Neural cell (in vitro differentiated cells): ENCODE results near the gene TRIM56. TPM values are rescaled to one million over a fixed set of nuclear protein-coding genes. Genes with fewer than 3 reads are reported as not detected.

Experiments
- H2AFZ ChIP-seq: fragments of 200-600, 300-800 bp; sonication (generic), shearing (Covaris generic); 2 replicates; pipeline ENCODE4 v1.6.0; 2014; ENCODE audit warnings: low read depth, mild to moderate bottlenecking, antibody characterized with exemption, low read length, moderate library complexity
- H3F3A ChIP-seq: fragments of 200-600 bp; shearing (Covaris generic); 2 replicates; pipeline ENCODE4 v1.6.1; 2016; ENCODE audit warnings: mild to moderate bottlenecking, moderate library complexity, mixed read lengths, antibody characterized with exemption, low read length; ENCODE audit not compliant: insufficient read depth, poor library complexity, severe bottlenecking
- H3K27ac ChIP-seq: fragments of 200-600, 300-800 bp; sonication (generic), shearing (Covaris generic); 2 replicates; pipeline ENCODE4 v1.5.1; 2014; ENCODE audit warnings: mild to moderate bottlenecking, low read length, moderate library complexity
- H3K27me3 ChIP-seq: fragments of 300-800, 200-600 bp; sonication (generic), shearing (Covaris generic); 2 replicates; pipeline ENCODE4 v1.6.0; 2014; ENCODE audit warnings: mild to moderate bottlenecking, low read depth, low read length, moderate library complexity; ENCODE audit not compliant: insufficient read depth
- H3K36me3 ChIP-seq: fragments of 300-800, 200-600 bp; sonication (generic), shearing (Covaris generic); 2 replicates; pipeline ENCODE4 v1.5.1; 2014; ENCODE audit warnings: mild to moderate bottlenecking, antibody characterized with exemption, low read length, moderate library complexity; ENCODE audit not compliant: insufficient read depth
- H3K4me2 ChIP-seq: fragments of 300-800, 200-600 bp; sonication (generic), shearing (Covaris generic); 2 replicates; pipeline ENCODE4 v1.6.0; 2014; ENCODE audit warnings: mild to moderate bottlenecking, low read length
- H3K4me3 ChIP-seq: fragments of 300-800, 200-600 bp; sonication (generic), shearing (Covaris generic); 2 replicates; pipeline ENCODE4 v1.5.1; 2014; ENCODE audit warnings: mild to moderate bottlenecking, low read length, moderate library complexity
- H3K79me2 ChIP-seq: fragments of 200-600 bp; shearing (Covaris generic); replicated peaks from 2 replicates; pipeline ENCODE4 v1.6.0; 2014; ENCODE audit warnings: mild to moderate bottlenecking, low read length, moderate library complexity; ENCODE audit not compliant: insufficient read depth
- H3K9ac ChIP-seq: fragments of 300-800, 200-600 bp; sonication (generic), shearing (Covaris generic); 2 replicates; pipeline ENCODE4 v1.6.1; 2016; ENCODE audit warnings: mild to moderate bottlenecking, low read length, mixed read lengths
- H3K9me2 ChIP-seq: fragments of 200-600 bp; shearing (Covaris generic); 2 replicates; pipeline ENCODE4 v1.6.1; 2016; ENCODE audit warnings: mild to moderate bottlenecking, low read length, mixed read lengths; ENCODE audit not compliant: insufficient read depth
- H3K9me3 ChIP-seq: fragments of 200-600, 300-800 bp; sonication (generic), shearing (Covaris generic); 2 replicates; pipeline ENCODE4 v1.6.1; 2016; ENCODE audit warnings: mild to moderate bottlenecking, mixed run types, low read length, moderate library complexity, mixed read lengths
- H4K20me1 ChIP-seq: fragments of 200-600 bp; shearing (Covaris generic); 2 replicates; pipeline ENCODE4 v1.6.1; 2016; ENCODE audit warnings: mild to moderate bottlenecking, mixed run types; ENCODE audit not compliant: insufficient read depth
- CTCF ChIP-seq: fragments of 450-650 bp; IDR thresholded peaks from 2 replicates; pipeline ENCODE4 v1.5.1; 2014; ENCODE audit warnings: antibody characterized with exemption, mild to moderate bottlenecking, moderate library complexity; ENCODE audit not compliant: poor library complexity, severe bottlenecking
- EP300 ChIP-seq: fragments of 450-650 bp; conservative IDR thresholded peaks from 2 replicates; pipeline ENCODE4 v1.6.1; 2014; ENCODE audit warnings: antibody characterized with exemption, mild to moderate bottlenecking, moderate library complexity; ENCODE audit not compliant: poor library complexity, severe bottlenecking
- EZH2 ChIP-seq: fragments of 200-600, 300-800 bp; shearing (Covaris generic), sonication (generic); IDR thresholded peaks from 2 replicates; pipeline ENCODE4 v1.6.1; 2014; ENCODE audit warnings: antibody characterized with exemption, low read length, borderline replicate concordance, mild to moderate bottlenecking; ENCODE audit not compliant: insufficient read depth, poor library complexity, severe bottlenecking
- MXI1 ChIP-seq: fragments of 450-650 bp; conservative IDR thresholded peaks from 2 replicates; pipeline ENCODE4 v1.6.1; 2014; ENCODE audit warnings: antibody characterized with exemption, mild to moderate bottlenecking; ENCODE audit not compliant: poor library complexity, severe bottlenecking
- POLR2AphosphoS5 ChIP-seq: IDR thresholded peaks from 2 replicates; pipeline ENCODE4 v1.6.1; 2012
- RAD21 ChIP-seq: fragments of 450-650 bp; conservative IDR thresholded peaks from 2 replicates; pipeline ENCODE4 v1.6.1; 2014; ENCODE audit warnings: antibody characterized with exemption, mild to moderate bottlenecking, moderate library complexity
- REST ChIP-seq: IDR thresholded peaks from 2 replicates; pipeline ENCODE4 v1.6.1; 2012; ENCODE audit warnings: borderline replicate concordance
- SMC3 ChIP-seq: fragments of 450-650 bp; conservative IDR thresholded peaks from 2 replicates; pipeline ENCODE4 v1.6.1; 2014; ENCODE audit warnings: antibody characterized with exemption, mild to moderate bottlenecking, moderate library complexity; ENCODE audit not compliant: poor library complexity
- TAF1 ChIP-seq: IDR thresholded peaks from 2 replicates; pipeline ENCODE4 v1.6.1; 2012; ENCODE audit warnings: low read depth
- polyA plus RNA-seq: library from polyadenylated mRNA; depleted of rRNA; stranded (reverse); fragments of >200 nt; gene quantifications from 2 replicates; pipeline ENCODE4 v1.2.3, GENCODE V29; 2014

Gene TRIM56
- polyA plus RNA-seq, 1 donor from 2014 or later = 0.01 TPM

DNA sequence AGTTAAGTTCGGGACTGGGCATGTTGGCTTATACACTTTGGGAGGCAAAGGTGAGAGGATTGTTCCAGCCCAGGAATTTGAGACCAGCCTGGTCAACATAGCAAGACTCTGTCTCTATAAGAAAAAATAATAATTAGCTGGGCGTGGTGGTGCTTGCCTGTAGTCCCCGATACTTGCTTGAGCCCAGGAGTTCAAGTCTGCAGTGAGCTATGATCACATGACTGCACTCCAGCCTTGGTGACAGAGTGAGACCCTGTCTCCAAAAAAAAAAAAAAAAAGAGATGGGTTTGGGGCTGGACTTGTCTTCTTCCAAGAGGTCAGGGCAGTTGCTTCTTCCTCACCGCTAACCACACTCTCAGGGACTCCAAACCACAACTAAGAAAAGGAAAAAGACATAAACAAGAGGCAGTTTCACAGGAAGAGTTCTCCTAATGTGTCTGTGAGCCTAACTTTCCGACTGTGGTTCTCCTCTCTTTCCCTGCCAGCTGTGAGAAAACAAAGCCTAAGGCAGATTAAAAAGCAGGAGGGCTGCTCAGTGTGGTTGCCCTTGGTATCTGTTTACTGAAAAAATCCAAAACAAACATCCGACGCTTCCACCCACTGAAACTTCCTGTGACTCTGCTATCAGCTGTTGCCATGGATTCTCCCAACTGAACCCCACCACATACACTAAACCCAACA is 39.2 kb downstream of the TRIM56 start:
- Histone ChIP-seq H3K9ac (no peak overlapping the region), H3K9me3 (no peaks in the 10 kb centered on the region), H3K79me2 (no peaks in the 10 kb centered on the region), H3K27ac (no peak overlapping the region), H3K9me2 (no peaks in the 10 kb centered on the region), H3K27me3 (no peaks in the 10 kb centered on the region), H3K36me3 (no peaks in the 10 kb centered on the region), H4K20me1 (no peaks in the 10 kb centered on the region), H3K4me2 (no peak overlapping the region), H2AFZ (no peak overlapping the region), H3K4me3 (no peak overlapping the region), H3F3A (no peaks in the 10 kb centered on the region)
- TF ChIP-seq POLR2AphosphoS5 (no peak), CTCF (no peak), EZH2 (no peak), RAD21 (no peak), SMC3 (no peak), TAF1 (no peak)

GRCh38 chr7:101125989-101126650 is 40.8 kb downstream of the TRIM56 start:
- no peaks in the 10 kb centered on the region for H3K9me2 ChIP-seq
- no peaks in the 10 kb centered on the region for H3K79me2 ChIP-seq
- no peak overlapping the region for H3K27ac ChIP-seq
- no peak overlapping the region for H3K4me2 ChIP-seq
- no peak for TF ChIP-seq MXI1
- no peak for TF ChIP-seq TAF1
- TF ChIP-seq SMC3 = no peak
- no peak for TF ChIP-seq EP300
- TF ChIP-seq REST = no peak
- no peak for TF ChIP-seq RAD21
- no peak for TF ChIP-seq EZH2
- no peak for TF ChIP-seq POLR2AphosphoS5
- no peak for TF ChIP-seq CTCF
- no peaks in the 10 kb centered on the region for H3K27me3 ChIP-seq
- H3K9ac ChIP-seq = no peak overlapping the region
- no peaks in the 10 kb centered on the region for H4K20me1 ChIP-seq
- no peaks in the 10 kb centered on the region for H3K9me3 ChIP-seq
- no peak overlapping the region for H2AFZ ChIP-seq
- H3K36me3 ChIP-seq = no peaks in the 10 kb centered on the region
- H3K4me3 ChIP-seq = no peak overlapping the region
- no peaks in the 10 kb centered on the region for H3F3A ChIP-seq
